ENCODE data around the gene EIF2B4.
"Not testable (repeated sequence)": the region's sequence is repeated elsewhere in the genome, so short reads cannot be mapped to it uniquely, and the experiment has no call there.

The EIF2B4 gene

GRCh38 chr2:27322301-27322765, 47.8 kb downstream of the EIF2B4 start:
- H3K27ac ChIP-seq = peak overlapping the region; percentile 94
- no peak for TF ChIP-seq CTCF (conservative IDR thresholded peaks at IDR 0.05)

DNA sequence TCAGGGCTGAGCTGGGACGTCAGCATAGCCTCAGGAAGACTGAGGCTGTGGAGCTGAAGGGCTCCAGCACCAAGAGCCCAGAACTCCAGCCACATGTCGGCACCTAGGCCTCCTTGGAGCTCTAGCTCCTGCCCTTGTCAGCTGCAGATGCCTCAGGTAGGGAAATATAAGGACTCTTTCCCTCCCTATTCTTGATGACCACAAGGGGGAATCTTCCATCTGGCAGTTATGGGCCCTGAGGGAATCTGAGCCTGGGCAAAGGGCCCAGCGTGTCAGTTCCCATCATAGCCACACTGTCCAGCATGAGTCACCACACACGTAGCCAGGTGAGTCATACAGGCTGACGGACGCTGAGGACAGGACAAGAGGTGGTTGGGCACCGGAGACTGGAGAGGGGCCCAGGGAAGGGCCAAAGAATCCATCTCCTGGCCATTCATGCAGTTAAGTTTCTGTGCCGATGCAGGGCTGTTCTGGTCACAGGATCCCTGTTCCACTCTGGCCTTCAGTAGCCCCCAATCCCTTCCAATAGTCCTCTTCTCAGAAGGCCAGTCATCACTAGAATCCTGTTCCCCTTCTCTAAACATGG, 49.1 kb downstream of the EIF2B4 start:
- peak; percentile 60 for TF ChIP-seq CTCF (conservative IDR thresholded peaks at IDR 0.05)
- H3K27ac ChIP-seq = peak overlapping the region; percentile 94

DNA sequence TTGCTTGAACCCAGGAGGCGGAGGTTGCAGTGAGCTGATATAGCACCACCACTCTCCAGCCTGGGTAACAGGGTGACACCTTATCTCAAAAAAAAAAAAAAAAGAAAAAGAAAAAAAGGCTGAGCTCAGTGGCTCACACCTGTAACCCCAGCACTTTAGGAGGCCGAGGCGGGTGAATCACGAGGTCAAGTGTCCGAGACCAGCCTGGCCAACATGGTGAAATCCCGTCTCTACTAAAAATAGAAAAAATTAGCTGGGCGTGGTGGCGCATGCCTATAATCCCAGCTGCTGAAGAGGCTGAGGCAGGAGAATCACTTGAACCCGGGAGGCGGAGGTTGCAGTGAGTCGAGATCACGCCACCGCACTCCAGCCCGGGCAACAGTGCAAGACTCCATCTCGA, 50.3 kb downstream of the EIF2B4 start:
- H3K27ac ChIP-seq = not testable (repeated sequence)

GRCh38 chr2:27316655-27317412, 53.3 kb downstream of the EIF2B4 start:
- H3K27ac ChIP-seq = peak overlapping the region; percentile 24; the same call in 1 of the 2 replicates
- no peak for TF ChIP-seq CTCF (conservative IDR thresholded peaks at IDR 0.05)

DNA sequence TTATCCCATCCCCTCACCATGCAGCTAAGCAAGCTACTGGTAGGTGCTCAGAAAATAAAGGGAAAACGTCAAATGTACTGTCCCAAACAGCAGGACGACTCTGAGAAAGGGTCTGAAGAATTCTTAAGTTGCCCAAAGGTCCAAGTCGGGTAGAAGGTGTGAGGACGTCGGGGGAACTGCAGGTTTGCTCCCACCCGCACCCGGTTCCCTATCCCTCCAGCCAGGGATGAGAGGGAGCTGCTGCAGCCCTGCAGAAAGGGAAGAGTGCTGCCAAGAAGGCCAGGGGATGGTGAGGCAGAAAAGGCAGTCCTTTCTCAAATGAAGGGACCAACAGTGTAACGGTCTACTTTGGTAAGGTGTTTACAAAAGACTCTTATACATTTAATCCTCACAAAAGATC, 55.0 kb downstream of the EIF2B4 start:
- no peak overlapping the region for H3K27ac ChIP-seq
- no peak for TF ChIP-seq CTCF (conservative IDR thresholded peaks at IDR 0.05)

GRCh38 chr2:27314709-27315108, 55.4 kb downstream of the EIF2B4 start:
- no peak for TF ChIP-seq CTCF (conservative IDR thresholded peaks at IDR 0.05)
- no peak overlapping the region for H3K27ac ChIP-seq
